Measurements from ENCODE around the gene SPATA32.

SPATA32 gene

DNA sequence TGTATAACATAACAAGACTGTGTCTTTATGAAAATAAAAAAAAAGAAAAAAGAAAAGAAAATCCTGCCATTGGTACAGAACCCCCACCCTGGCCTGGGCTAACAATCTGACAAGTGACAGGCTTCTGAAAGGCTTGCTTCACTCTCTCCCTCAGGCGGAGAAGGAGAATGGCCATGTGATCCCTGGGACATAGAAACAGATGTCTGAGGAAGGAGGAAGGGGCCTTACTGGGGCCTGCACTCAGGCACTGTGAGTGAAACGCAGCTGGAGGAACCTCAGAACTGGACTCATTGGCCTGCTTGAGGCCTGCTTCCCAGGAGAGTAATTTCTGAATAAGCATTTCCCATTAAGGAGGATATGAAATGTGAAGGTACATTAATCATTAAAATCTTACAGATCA is 37.5 kb upstream of the SPATA32 start:
- TF ChIP-seq TAF1 (IDR thresholded peaks at IDR 0.05; ENCODE audit: borderline replicate concordance, insufficient read depth, low read length) = no peak
- TF ChIP-seq SIN3A (IDR thresholded peaks at IDR 0.05; ENCODE audit: borderline replicate concordance, insufficient read depth, low read length) = no peak
- TF ChIP-seq FOXP2 (optimal IDR thresholded peaks at IDR 0.05; ENCODE audit: borderline replicate concordance, extremely low read depth, extremely low read length, insufficient read depth) = no peak
- TF ChIP-seq, protein P1, sequence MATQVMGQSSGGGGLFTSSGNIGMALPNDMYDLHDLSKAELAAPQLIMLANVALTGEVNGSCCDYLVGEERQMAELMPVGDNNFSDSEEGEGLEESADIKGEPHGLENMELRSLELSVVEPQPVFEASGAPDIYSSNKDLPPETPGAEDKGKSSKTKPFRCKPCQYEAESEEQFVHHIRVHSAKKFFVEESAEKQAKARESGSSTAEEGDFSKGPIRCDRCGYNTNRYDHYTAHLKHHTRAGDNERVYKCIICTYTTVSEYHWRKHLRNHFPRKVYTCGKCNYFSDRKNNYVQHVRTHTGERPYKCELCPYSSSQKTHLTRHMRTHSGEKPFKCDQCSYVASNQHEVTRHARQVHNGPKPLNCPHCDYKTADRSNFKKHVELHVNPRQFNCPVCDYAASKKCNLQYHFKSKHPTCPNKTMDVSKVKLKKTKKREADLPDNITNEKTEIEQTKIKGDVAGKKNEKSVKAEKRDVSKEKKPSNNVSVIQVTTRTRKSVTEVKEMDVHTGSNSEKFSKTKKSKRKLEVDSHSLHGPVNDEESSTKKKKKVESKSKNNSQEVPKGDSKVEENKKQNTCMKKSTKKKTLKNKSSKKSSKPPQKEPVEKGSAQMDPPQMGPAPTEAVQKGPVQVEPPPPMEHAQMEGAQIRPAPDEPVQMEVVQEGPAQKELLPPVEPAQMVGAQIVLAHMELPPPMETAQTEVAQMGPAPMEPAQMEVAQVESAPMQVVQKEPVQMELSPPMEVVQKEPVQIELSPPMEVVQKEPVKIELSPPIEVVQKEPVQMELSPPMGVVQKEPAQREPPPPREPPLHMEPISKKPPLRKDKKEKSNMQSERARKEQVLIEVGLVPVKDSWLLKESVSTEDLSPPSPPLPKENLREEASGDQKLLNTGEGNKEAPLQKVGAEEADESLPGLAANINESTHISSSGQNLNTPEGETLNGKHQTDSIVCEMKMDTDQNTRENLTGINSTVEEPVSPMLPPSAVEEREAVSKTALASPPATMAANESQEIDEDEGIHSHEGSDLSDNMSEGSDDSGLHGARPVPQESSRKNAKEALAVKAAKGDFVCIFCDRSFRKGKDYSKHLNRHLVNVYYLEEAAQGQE (IDR thresholded peaks at IDR 0.05; ENCODE audit: insufficient read depth in 1 of 2, low read depth in 2 of 2, low read length in 2 of 2) = no peak
- no peak for TF ChIP-seq POLR2AphosphoS5 (IDR thresholded peaks at IDR 0.05; ENCODE audit: low read depth, low read length)

DNA sequence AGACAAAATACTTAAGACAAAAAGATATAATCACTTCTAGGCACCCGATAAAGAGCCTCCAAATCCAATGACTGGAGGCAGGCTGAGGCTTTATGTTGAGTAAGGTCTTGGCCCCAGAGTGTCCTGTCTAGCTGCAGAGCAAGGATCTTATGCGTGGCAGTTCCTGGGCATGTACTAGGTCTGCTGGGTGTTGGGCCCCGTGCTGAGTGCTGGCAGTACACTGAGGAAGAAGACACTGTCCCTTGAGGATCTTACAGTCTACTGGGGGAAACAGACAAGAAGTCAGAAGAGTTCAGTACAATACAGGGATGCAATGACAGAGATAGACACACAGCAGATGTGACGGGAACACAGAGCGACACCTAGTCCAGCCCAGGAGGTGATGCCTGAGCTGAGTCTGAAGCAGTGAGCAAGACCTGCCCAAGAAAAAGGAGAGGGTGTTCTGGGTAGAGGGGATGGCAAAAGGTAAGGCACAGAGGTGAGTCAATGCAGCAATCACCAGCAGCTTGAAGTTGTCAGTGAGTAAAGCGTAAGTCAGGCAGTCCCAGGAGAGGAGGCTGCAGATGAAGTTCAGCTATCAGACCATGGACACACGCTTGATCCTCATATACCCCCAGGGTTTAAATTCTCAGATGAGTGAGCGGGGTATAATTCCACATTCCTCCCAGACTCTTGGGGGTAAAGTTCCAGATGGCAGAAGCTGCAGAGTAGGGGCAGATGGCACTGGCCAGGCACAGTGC is 36.8 kb upstream of the SPATA32 start:
- TF ChIP-seq FOXP2 (optimal IDR thresholded peaks at IDR 0.05; ENCODE audit: borderline replicate concordance, extremely low read depth, extremely low read length, insufficient read depth) (no peak), POLR2AphosphoS5 (IDR thresholded peaks at IDR 0.05; ENCODE audit: low read depth, low read length) (no peak)

DNA sequence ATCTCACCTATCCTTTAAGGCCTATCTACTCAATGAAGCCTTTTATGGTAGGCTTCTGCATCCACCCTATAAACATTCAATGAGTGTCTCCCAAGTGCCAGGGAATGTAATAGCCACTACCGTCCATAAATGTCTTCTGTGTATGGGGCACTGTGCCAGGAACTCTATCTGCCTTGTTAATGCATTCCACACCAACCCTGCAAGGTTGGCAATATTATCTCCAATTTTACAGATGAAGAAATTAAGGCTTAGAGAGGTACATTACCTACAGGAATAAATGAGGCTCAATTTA is 34.9 kb upstream of the SPATA32 start:
- TF ChIP-seq, protein P1 (IDR thresholded peaks at IDR 0.05; ENCODE audit: insufficient read depth in 1 of 2, low read depth in 2 of 2, low read length in 2 of 2) = no peak
- no peak for TF ChIP-seq POLR2AphosphoS5 (IDR thresholded peaks at IDR 0.05; ENCODE audit: low read depth, low read length)
- no peak for TF ChIP-seq SIN3A (IDR thresholded peaks at IDR 0.05; ENCODE audit: borderline replicate concordance, insufficient read depth, low read length)
- TF ChIP-seq FOXP2 (optimal IDR thresholded peaks at IDR 0.05; ENCODE audit: borderline replicate concordance, extremely low read depth, extremely low read length, insufficient read depth) = no peak
- TF ChIP-seq TAF1 (IDR thresholded peaks at IDR 0.05; ENCODE audit: borderline replicate concordance, insufficient read depth, low read length) = no peak

DNA sequence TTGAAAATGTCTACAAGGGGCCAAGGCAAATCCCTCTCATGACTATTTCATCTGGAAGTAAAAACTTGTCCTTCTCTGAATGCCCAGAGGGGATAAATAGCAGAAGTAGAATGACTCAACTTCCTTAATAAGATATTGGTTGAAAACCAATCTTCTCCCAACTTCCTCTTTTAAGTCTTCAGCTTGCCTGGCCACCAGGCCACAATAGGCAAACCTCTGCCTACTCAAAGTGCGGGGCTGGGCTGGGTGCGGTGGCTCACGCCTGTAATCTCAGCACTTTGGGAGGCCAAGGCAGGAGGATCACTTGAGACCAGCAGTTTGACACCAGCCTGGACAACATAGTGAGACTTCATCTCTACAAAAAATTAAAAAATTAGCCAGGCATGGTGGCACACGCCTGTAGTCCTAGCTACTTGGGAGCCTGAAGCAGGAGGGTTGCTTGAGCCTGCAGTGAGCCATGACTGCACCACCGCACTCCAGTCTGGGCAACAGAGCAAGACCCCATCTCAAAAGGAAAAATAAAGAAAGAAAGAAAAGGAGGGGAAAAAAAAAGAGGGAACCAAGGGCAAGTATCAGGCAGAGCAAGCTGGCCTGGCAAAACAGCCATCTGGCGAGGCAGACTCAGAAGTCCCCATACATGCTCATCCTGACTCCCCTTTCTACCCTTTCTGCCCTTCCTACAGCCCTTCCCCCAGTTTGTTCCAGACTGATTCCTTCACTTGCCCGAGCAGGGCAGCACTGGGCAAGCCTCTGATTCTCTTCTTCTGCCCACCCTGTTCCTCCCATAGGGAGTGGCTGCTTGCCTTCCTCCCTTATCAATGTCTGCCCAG is 34.3 kb upstream of the SPATA32 start:
- TF ChIP-seq POLR2AphosphoS5 (IDR thresholded peaks at IDR 0.05; ENCODE audit: low read depth, low read length) = no peak

DNA sequence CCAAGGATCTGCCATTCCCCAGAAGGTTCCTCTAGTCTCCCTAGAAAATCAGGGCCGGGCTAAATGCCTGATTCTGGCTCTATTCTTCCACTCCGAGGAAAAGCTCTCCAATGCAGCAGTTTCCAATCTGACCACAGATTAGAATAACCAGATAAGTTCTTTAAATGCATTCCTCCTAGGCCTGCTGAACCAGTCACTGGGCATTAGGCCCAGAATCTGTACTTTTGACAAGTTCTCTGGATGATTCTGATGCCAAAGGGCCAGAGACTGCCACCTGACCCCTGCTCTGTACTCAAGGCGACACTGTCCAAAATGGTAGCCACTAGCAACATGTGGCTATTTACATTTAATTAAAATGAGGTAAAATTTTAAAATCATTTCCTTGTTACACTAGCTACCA is 32.6 kb upstream of the SPATA32 start:
- TF ChIP-seq FOXP2 (optimal IDR thresholded peaks at IDR 0.05; ENCODE audit: borderline replicate concordance, extremely low read depth, extremely low read length, insufficient read depth) = no peak
- no peak for TF ChIP-seq SIN3A (IDR thresholded peaks at IDR 0.05; ENCODE audit: borderline replicate concordance, insufficient read depth, low read length)
- TF ChIP-seq, protein P1 (IDR thresholded peaks at IDR 0.05; ENCODE audit: insufficient read depth in 1 of 2, low read depth in 2 of 2, low read length in 2 of 2) = no peak
- no peak for TF ChIP-seq TAF1 (IDR thresholded peaks at IDR 0.05; ENCODE audit: borderline replicate concordance, insufficient read depth, low read length)
- TF ChIP-seq POLR2AphosphoS5 (IDR thresholded peaks at IDR 0.05; ENCODE audit: low read depth, low read length) = no peak

All from PFSK-1 (cell line).